MV-4-11 (cell line): Measurements from ENCODE around the gene BBS4.
"Not testable (repeated sequence)": the region's sequence is repeated elsewhere in the genome, so short reads cannot be mapped to it uniquely, and the experiment has no call there.

Source experiments
- DNase-seq: peaks from one replicate; lab custom pipeline; 2025; lab: John Stamatoyannopoulos, UW

Gene BBS4

GRCh38 chr15:72685925-72686794 lies at the start of gene BBS4, which contains the start of gene HIGD2B:
TSS of gene BBS4 (plus strand) at chr15:72686207. CDS start at chr15:72686228, 21 bp downstream.
TSS of gene HIGD2B (minus strand) at chr15:72686182. CDS start at chr15:72676374, 9,808 bp downstream.
- no peak for DNase-seq

GRCh38 chr15:72636519-72637282 lies 49.3 kb upstream of the BBS4 start:
- not testable (repeated sequence) for DNase-seq

GRCh38 chr15:72639759-72640483 lies 46.1 kb upstream of the BBS4 start:
- not testable (repeated sequence) for DNase-seq

GRCh38 chr15:72642271-72642670 lies 43.7 kb upstream of the BBS4 start:
- not testable (repeated sequence) for DNase-seq

- not testable (repeated sequence) for DNase-seq
Measured at GRCh38 chr15:72648631-72649253, 37.3 kb upstream of the BBS4 start.

- DNase-seq, result not testable (repeated sequence)
Measured at GRCh38 chr15:72654397-72654796, 31.6 kb upstream of the BBS4 start, which contains the start of gene GOLGA6B. TSS of gene GOLGA6B (plus strand) at chr15:72654697. CDS start at chr15:72654738, 41 bp downstream.

- DNase-seq, result not testable (repeated sequence)
Measured at GRCh38 chr15:72656014-72656413, 30.0 kb upstream of the BBS4 start.

- DNase-seq, result not testable (repeated sequence)
Measured at GRCh38 chr15:72661081-72661480, 24.9 kb upstream of the BBS4 start.

GRCh38 chr15:72663931-72664330 lies 22.1 kb upstream of the BBS4 start:
- not testable (repeated sequence) for DNase-seq

- DNase-seq, result not testable (repeated sequence)
Measured at GRCh38 chr15:72665706-72666105, 20.3 kb upstream of the BBS4 start.

- not testable (repeated sequence) for DNase-seq
Measured at GRCh38 chr15:72669803-72670202, 16.2 kb upstream of the BBS4 start.

- DNase-seq, result not testable (repeated sequence)
Measured at GRCh38 chr15:72670656-72671352, 15.2 kb upstream of the BBS4 start.

- DNase-seq, result no peak
Measured at GRCh38 chr15:72671525-72671924, 14.5 kb upstream of the BBS4 start.

GRCh38 chr15:72676838-72677237 lies 9.2 kb upstream of the BBS4 start:
- no peak for DNase-seq

GRCh38 chr15:72680931-72681330 lies 5.1 kb upstream of the BBS4 start:
- DNase-seq, result no peak

GRCh38 chr15:72682772-72683171 lies 3.2 kb upstream of the BBS4 start:
- DNase-seq, result no peak

- no peak for DNase-seq
Measured at GRCh38 chr15:72685301-72685924, 594 bp upstream of the BBS4 start.

- DNase-seq, result no peak
Measured at GRCh38 chr15:72688697-72689096, 2.7 kb downstream of the BBS4 start.

GRCh38 chr15:72690938-72691337 lies 4.9 kb downstream of the BBS4 start:
- no peak for DNase-seq

GRCh38 chr15:72698938-72699337 lies 12.9 kb downstream of the BBS4 start:
- DNase-seq, result no peak
